ENCODE results near the gene SMIM1.

The SMIM1 gene

DNA sequence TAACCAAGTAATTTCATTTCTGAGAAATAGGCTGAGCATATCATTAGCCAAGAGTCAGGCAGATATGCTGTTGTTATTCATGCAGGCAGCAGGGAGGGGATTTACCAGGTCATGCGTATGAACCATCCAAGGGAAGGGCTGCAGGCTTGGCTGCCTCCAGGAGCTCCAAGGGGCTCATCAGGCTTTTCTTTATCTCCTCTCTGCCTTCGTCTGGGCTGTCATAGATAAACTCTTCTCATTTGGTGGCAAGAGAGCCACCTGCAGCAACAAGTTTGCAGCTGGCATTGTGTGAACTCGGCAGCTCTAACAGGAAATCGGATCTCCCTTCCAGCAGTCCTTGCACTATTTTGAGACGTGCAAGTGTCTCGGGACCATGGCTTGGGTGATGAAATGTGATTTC lies 12.8 kb upstream of the SMIM1 start:
- no peak for DNase-seq

DNA sequence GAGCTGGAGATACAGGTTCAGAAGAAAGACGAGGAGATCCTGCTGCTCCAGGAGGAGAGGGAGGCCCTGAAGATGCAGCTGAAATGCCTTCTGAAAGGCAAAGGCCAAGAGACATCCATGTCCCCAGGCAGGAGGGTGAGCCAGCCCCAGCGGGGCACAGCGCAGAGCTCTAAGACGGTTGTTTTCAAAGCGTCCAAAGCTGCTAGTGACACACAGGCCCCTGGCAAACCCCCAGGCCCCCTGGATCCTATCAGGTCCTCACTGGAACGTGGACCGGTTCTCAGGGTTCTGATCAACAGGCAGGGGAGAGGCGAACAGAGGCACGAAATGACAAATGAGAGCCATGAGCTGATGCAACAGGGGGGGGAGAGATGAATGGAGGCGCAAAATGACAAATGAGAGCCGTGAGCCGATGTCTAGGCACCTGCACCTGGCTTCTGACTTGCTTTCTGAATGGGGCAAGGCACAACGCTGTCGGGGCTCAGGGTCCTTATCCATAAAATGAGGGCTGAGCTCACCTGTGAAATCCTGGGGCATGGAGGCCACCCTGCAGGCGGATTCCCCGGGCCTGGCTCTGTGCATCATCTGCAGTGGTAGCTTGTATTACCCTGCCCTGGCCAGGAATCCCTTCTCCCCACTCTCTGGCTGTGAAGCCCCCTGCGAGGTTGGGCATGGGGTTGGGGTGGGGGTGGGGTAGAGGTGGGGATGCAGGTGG lies 11.1 kb upstream of the SMIM1 start:
- no peak for DNase-seq

DNA sequence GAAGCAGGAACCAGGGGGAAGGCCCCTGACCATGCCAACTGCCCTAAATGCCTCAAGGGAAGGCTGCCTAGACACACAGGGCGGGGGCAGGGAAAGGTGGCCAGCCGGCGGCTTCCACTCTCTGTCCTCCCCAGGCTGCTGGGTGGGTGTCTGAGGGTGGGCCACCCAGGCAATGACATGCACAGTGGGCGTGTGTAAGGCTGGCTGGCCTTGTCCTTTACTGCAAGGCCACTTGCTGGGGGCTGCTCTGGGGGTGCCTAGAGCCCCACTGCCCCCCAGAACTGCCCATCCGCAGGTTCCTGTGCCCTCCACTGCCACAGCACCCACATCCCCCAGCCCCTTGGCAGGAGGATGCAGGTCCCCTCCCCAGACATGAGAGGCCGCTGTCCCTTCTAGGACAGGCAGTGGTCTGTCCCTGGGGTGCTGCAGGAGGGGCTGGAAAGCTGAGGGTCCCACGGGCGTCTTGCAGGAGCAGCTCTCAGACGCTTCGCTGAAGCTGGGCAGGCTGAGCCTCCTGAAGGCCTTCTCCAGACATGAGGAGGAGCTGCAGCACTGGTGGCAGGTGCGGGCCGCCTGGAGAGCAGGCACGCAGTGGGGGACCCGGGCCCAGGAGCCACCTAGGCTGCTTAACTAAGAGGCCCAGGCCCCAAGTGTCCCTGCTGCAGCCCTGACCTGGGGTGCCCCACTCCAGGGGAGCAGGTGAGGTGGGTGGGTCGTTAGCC lies 10.2 kb upstream of the SMIM1 start:
- no peak for DNase-seq

DNA sequence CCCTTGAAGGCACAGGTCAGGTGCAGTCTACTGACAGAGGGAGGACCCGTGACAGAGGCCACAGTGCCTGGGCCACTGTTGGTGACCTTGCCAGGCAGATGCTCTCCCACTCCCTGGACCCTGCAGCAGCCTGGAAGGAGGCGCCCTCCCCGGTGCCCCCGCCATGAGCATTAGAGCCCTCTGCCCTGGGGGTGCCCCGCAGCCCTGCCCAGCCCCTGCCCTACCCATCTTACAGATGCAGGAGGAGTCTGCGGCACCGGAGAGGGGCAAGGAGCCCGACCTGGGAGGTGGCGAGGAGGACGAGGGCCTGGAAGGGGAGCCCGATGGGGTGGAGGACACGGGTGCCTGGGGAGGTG lies 9.7 kb upstream of the SMIM1 start:
- DNase-seq = no peak

GRCh38 chr1:3763351-3764125 lies 9.0 kb upstream of the SMIM1 start:
- DNase-seq = no peak

GRCh38 chr1:3767328-3767925 lies 5.1 kb upstream of the SMIM1 start:
- DNase-seq = no peak

DNA sequence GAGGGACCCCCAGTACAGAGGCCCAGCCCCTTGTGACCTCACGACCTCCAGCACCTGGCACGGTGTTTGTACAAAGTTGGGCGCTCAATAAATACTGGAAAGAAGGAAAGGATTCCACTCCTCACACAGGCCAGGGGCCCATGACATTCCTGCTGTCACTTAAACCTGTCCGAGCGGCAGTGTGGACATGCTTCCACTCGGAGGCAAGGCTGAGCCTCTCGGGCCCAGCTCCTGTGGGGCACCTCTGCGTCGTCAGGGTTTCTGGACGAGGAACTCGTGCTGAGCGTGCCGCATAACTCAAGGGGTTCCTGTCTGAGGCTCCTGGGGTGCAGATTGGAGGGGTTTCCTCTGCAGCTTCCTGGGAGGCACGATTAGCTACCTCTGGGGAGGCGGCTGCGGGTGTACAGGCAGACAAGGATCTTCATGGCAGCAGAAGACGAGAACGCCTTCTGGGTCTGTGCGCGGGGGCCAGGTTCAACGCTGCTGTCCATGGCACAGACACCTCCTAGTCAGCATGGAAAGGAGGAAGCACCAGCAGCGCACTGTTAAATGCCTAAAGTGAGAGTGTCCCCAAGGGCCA lies 3.6 kb upstream of the SMIM1 start:
- DNase-seq = no peak

DNA sequence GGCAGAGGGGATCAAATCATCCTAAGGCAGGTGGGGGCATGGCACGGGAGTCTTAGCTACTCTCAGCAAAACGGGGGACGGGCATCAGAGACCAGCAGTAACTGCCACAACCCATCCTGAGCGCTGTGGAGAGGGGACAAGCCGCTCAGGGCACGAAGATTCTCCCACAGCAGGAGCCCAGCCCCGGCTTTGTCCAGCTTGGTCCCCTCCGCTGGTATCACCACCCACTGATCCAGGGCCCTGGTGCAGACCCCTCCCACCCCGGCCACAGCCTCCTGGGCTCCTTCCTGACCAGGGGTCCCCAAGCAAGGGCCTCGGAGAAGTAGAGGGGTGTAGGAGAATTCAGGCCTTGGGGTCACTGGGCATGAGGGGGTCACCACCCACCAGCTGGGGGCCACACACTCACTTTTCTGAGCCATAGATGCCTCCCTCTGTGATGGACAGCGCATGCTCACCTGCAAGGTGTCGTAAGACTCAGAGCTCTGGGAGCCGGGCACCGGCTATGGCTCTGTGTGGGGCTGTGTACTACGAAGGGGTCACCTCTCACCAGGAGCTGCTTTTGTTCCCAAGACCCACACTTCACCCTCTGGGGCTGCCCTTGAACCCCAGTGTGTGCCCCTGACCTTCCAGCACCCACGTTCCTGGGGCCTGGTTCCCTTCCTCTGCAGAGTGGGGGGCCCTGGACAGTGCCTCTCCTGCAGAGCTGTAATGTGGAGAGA lies 2.3 kb upstream of the SMIM1 start:
- DNase-seq = no peak

DNA sequence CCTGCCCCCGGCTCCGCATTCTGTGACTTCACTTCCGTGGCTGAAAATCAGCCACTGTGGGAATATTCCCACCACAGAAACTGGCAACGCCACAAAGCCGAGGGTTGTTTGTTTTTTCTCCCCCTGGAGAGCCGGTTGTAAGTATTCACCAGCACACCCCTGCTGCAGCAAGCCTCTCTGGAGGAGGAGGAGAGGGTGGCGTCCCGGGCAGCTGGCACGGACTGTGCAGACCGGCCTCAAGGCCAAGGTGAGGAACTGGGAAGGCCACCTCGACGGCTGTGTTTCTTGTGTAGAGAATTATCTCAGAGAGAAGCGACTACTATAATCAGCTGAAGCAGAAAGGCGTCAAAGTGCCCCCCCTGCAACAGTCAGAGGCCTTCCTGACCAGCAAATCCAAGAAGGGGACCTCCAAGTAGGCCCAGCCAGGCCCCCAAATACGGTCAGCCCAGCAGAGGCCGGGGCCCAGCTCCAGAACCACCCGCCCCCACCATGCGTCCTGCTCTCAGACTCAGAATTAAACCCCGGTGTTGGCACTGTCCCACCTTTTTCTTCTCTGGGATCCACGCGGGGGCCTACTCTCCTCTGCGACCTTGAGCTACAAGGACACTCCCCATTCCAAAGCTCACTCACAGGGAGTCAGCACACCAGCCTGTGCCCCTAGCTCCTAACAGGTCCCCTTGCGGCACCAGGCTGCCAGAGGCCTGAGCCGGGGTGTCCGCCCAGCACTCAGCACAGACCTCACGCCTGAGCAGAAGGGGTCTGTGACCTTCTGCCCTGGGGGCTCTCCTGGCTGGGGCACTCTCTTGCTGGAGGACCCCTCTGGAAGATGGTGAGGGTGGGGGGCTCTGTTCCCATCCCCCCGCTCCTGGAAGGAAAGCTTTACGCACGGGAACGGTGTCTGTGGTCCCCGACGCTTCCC lies 1.2 kb upstream of the SMIM1 start:
- DNase-seq = no peak

GRCh38 chr1:3772027-3772714 lies 378 bp upstream of the SMIM1 start:
- peak; percentile 66 for DNase-seq

- DNase-seq = no peak
These were observed 1.2 kb downstream of the SMIM1 start for GRCh38 chr1:3773572-3774275.

GRCh38 chr1:3774276-3774945 lies 1.9 kb downstream of the SMIM1 start:
- DNase-seq = no peak

GRCh38 chr1:3774946-3775489 lies 2.5 kb downstream of the SMIM1 start:
- no peak for DNase-seq

GRCh38 chr1:3775490-3776230 lies 3.1 kb downstream of the SMIM1 start:
- DNase-seq = peak; percentile 52

- no peak for DNase-seq
These were observed 3.8 kb downstream of the SMIM1 start for GRCh38 chr1:3776231-3776961.

DNA sequence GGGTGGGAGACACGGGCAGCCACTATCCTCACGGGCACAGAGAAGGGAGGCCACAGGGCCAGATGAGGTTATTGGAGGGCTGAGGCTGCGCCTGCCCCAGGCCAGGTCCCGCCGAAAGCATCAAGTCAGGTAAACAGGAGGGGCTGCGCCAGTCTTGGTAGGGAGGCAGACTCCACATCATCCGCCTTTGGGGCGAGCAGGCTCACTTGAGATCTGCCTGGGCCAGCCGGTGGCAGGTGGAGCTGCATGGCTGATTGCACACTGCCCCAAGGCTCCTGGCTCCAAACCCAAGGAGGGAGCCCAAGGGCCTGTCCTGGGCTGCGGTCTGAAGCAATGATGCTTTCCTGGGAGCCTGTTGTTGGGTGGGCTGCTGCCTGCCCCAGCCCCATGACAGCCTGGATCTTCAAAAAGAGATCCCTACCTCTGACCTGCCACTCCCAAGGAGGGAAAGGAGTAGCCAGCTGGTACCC lies 4.6 kb downstream of the SMIM1 start:
- DNase-seq = peak; percentile 32

All from NCI-H2171 (cell line).